HFF-Myc (cell line): ENCODE results near the gene MBP.

Experiments
- DNase-seq: peaks from one replicate; pipeline ENCODE4 v3.0.0-alpha.2; 2011; ENCODE audit warnings: low read depth; ENCODE audit errors: extremely low read depth
- H3K4me3 ChIP-seq: replicated peaks from 2 replicates; pipeline ENCODE4 v1.5.1; 2011; ENCODE audit warnings: low read depth, mild to moderate bottlenecking, control low read depth, low read length
- CTCF ChIP-seq: IDR thresholded peaks from 2 replicates; pipeline ENCODE4 v1.5.1; 2012; ENCODE audit warnings: mild to moderate bottlenecking, low read depth, low read length, control low read depth; ENCODE audit errors: missing control alignments

Gene MBP

GRCh38 chr18:77106331-77106730, 26.3 kb downstream of the MBP start:
- DNase-seq, result no peak
- H3K4me3 ChIP-seq, result no peak overlapping the region
- TF ChIP-seq CTCF, result no peak

GRCh38 chr18:77105680-77106079, 26.9 kb downstream of the MBP start:
- DNase-seq, result no peak
- TF ChIP-seq CTCF, result no peak
- H3K4me3 ChIP-seq, result no peak overlapping the region

GRCh38 chr18:77105028-77105427, 27.6 kb downstream of the MBP start:
- no peak overlapping the region for H3K4me3 ChIP-seq
- no peak for TF ChIP-seq CTCF
- DNase-seq, result no peak

GRCh38 chr18:77103991-77104531, 28.5 kb downstream of the MBP start:
- no peak for DNase-seq
- no peak for TF ChIP-seq CTCF
- no peak overlapping the region for H3K4me3 ChIP-seq

GRCh38 chr18:77103187-77103850, 29.3 kb downstream of the MBP start:
- no peak for TF ChIP-seq CTCF
- DNase-seq, result no peak
- no peak overlapping the region for H3K4me3 ChIP-seq

GRCh38 chr18:77102259-77103040, 30.1 kb downstream of the MBP start:
- peak overlapping the region; percentile 31 for H3K4me3 ChIP-seq
- TF ChIP-seq CTCF, result no peak
- DNase-seq, result peak; percentile 86
